GM19455 (cell line): ENCODE data around the gene P2RY11.

ENCODE experiments used
- ATAC-seq: cut with Tn5 transposase; IDR thresholded peaks from one replicate; pipeline ENCODE4 v1.9.1; 2021; ENCODE audit not compliant: unreplicated experiment

P2RY11 gene

DNA sequence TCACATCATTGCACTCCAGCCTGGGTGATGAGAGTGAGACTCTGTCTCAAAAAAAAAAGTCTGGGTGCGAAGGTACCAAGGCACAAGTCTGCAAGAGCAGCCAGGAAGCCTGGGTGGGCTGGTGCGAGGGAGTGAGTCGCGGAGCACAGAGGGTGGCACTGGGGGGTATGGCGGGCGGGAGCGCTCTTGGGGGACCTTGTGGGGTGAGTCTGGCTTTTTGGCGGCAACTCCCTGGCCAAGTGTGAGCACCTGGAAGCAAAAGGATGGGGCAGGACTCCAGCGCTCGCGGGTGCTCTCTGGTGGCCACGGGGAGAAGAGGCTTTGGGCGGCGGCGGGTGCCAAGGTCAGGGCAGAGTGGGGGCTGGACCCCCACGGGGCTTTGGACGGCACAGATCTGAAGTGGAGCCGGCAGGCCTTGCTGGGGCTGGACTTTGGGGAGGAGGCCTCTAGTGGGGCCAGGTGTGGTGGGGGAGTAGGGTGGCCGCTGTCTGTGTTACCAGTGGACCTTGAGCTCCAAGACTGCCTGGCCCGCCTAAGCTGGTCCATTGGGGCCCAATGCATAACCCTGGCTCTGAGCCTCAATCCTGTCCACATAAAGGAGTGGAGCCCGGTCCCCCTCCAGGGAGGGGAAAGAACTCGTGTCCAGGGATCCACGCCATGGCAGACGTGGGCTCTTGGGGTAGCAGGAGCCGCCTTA is 1.6 kb downstream of the P2RY11 start:
- ATAC-seq = no peak

DNA sequence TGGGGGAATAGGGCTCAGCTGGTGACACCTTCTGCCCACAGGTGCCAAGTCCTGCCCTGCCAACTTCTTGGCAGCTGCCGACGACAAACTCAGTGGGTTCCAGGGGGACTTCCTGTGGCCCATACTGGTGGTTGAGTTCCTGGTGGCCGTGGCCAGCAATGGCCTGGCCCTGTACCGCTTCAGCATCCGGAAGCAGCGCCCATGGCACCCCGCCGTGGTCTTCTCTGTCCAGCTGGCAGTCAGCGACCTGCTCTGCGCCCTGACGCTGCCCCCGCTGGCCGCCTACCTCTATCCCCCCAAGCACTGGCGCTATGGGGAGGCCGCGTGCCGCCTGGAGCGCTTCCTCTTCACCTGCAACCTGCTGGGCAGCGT is 2.1 kb downstream of the P2RY11 start:
- no peak for ATAC-seq

GRCh38 chr19:10113964-10114650 is 2.6 kb downstream of the P2RY11 start:
- no peak for ATAC-seq

DNA sequence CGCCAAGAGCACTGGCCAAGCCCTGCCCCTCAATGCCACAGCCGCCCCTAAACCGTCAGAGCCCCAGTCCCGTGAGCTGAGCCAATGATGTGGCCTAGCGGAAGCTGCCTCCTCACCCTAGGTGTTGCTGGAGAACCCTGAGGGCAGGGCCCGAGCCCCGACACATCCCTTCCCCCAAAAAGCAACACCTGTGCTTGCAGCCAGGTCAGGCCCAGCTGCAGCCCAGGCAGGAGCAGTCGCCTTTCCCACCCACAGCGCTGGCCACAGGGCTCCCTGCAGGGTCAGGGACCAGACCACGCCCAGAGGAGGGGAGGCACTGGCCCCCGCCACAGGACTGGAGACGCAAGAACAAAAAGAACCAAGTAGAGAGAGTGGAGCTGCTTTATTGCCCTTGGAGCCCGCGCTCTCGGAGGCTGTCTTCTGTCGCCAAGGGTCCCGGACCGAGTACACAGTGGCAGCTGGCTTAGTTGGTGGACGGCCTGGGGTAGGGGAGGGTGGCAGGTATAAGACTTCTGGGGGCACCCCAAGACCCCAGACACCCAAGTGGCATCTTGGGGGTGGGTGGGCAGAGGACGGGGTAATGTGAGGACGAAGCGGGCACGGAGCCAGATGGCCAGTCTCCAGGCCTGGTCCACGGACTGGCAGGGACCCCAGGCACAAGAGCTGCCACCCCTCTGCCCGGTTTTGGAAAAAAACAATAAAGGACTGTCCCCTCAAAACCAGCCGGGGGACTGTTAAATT is 3.3 kb downstream of the P2RY11 start:
- no peak for ATAC-seq

- no peak for ATAC-seq
Measured at GRCh38 chr19:10115392-10116084, 4.0 kb downstream of the P2RY11 start.

DNA sequence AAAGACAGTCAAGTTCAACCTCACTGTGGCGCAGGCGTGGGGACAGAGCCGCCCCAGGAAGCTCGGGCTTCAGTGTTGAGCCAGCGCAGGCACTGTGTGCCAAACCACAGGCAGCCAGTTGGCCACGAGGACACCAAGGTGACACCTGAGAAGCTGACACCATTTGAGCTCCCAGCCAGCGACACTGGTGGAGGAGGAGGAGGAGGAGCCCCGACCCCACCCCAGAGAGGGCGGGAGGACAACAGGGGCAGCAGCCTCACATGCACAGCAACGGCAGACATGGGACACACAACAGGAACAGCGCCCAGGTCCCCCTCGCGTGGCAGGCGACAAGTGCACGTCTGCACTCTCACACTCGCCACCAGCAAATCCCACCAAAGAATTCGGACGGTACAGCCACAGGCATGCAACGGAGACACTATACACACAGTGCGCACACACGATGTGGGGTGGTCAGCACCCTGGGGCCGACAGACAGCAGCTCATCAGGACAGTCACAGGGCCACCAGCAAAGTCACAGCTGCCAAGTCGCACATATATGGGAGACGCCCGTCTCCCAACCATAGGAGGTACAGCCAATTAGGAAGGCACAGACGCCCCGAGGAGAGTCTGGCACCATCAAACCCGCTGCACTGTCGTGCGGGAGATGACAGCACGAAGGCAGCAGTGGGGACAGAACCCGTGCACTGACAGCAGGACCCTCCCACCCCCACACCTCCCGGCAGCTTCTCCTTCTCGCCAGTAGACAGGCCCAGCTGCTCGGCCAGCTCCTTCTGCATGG is 4.8 kb downstream of the P2RY11 start:
- ATAC-seq = no peak

DNA sequence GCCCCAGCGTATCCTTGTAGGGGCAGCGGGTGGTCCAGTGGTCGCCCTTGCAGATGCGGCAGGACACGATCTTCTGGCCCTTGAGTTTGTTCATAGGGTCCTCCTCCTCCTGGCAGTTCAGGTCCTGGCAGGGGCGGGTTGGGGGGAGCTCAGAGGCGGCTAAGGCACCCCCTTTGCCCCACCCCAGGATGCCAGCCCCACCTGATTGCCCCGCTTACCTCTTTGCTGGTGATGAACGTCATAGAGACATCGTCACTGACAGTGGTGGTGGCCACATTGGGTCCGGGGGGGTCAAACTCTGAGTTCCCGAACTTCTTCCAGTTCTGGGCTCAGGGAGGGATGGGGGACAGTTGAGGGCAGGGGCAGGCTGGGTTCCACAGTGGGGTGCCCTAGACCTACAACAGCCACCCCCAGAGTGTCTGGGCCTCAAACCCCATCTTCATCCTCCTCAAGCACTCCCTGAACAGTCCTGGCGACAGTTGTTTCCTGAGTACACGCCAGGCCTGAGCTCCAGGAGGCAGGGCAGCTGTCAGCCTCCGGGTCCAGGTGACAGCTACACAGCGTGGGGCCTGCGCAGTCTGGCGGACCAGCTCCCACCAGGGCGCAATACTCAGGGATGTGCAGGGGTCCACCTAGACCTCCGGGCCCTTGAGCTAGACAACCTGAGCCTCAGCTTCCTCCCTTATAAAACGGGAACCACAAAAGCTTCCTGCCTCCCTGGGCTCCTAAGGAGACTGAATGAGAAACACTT is 5.5 kb downstream of the P2RY11 start:
- ATAC-seq = no peak

GRCh38 chr19:10118960-10119359 is 7.5 kb downstream of the P2RY11 start:
- ATAC-seq = no peak

- no peak for ATAC-seq
Measured at GRCh38 chr19:10120538-10121189, 9.2 kb downstream of the P2RY11 start.

GRCh38 chr19:10122045-10122444 is 10.6 kb downstream of the P2RY11 start:
- ATAC-seq = no peak

GRCh38 chr19:10124429-10124828 is 12.9 kb downstream of the P2RY11 start:
- ATAC-seq = no peak

DNA sequence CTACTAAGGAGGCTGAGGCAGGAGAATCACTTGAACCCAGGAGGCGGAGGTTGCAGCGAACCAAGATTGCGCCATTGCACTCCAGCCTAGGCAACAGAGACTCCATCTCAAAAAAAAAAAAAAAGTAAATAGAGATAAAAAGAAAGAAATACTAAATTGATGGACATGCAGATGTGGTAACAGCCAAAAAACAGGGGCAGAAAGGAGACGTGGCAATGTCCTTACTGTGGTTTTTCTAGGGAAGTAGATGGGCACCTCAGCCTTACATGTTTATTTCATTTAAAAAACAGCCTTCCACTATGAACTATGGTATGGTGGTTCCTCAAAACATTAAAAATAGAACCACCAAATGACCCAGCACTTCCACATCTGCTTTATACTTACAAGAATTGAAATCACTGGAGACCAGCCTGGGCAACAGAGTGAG is 14.7 kb downstream of the P2RY11 start:
- no peak for ATAC-seq

DNA sequence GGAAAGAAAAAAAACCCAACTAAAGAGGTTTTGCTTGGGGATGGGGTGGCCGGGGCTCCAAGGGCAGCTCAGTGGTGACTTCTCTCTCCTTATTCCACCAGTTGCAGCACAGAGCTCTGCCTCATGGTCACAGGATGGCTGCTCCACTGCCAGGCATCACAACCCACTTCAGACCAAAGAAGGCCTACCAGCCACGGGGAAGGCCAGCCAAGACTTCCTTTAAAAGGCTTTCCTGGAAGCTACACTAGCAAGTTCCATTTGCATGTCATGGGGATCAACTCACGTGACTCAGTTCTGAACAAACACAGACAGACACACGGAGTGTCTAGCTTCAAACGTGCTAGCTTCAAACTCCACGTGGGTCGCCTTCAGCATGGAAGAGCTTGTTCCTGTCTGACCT is 21.4 kb downstream of the P2RY11 start:
- no peak for ATAC-seq

- ATAC-seq = no peak
Measured at GRCh38 chr19:10133596-10133995, 22.1 kb downstream of the P2RY11 start.

GRCh38 chr19:10134040-10134439 is 22.5 kb downstream of the P2RY11 start:
- ATAC-seq = no peak

DNA sequence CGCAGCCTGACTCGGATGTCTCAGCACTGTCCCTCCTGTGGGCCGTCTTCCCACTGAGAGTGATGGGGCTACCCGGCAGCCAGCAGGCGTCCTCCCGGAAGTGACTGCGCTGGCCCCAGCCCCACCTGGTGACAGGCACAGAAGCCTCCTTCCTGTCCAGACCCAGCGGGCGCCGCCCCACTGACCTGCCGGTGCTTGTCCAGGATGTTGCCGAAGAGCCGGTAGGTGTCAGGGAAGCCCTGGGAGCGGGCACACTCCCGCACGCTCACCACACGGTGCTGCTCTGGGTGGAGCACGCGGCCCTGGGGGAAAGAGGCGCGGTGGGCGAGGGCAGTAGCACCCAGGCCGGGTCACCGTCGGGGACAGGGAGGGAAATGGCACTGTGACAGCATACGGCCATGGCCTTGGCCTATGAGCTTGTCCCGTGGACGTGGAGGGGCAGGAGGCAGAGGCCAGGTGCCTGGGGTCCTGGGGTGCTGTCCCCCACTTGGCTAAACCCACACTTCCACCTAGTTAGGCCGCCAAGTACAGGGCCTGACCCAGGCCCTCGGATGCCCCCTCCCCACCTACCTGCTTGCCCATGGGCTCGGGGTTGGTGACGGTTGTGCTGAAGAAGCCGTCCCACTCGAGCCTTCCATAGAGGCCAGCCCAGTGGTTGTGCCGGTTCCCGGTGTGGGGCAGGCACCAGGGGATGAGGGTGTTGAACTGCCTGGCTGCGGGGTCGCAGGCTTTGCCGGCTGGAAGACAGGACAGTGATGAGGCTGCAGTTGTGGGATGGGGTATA is 24.2 kb downstream of the P2RY11 start:
- ATAC-seq = no peak

DNA sequence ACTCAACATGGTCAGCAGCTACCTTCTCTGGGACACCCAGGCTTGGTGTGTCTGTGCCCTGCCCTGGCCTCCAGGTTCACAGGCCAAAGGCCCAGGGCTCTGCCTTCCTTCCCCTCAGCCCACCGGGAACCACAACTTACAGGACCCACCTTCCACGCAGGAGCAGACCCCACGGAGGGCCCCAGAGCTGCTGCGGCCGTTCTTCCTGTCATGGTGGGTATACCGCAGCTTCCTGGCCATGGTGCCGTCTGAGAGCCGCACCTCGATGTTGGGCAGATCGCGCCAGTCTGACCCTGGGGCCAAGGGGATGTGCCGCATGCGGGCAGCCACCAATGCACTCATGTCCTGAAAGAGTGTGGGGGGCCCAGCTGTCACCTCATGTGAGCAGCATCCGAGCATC is 25.4 kb downstream of the P2RY11 start:
- ATAC-seq = no peak

- ATAC-seq = no peak
Measured at GRCh38 chr19:10137751-10138682, 26.5 kb downstream of the P2RY11 start.
